ENCODE results near the gene MEFV.

GRCh38 chr16:3194792-3195191 lies 61.6 kb downstream of the MEFV start:
- no peak for TF ChIP-seq CTCF (IDR thresholded peaks at IDR 0.05; ENCODE audit: extremely low read depth in 1 of 2, insufficient read depth in 1 of 2, low read depth in 1 of 2, low read length in 2 of 2)
- TF ChIP-seq MAX (IDR thresholded peaks at IDR 0.05; ENCODE audit: insufficient read depth, insufficient read length), result no peak
- no peak for TF ChIP-seq GATA2 (IDR thresholded peaks at IDR 0.05; ENCODE audit: insufficient read depth, insufficient read length, low read depth, low read length)
- no peak for TF ChIP-seq FOS (IDR thresholded peaks at IDR 0.05; ENCODE audit: borderline replicate concordance, insufficient read depth, low read length)
- TF ChIP-seq POLR2AphosphoS5 (IDR thresholded peaks at IDR 0.05; ENCODE audit: insufficient read depth, low read depth, low read length), result no peak
- TF ChIP-seq EZH2 (IDR thresholded peaks at IDR 0.05; ENCODE audit: borderline replicate concordance, low read depth, low read length, severe bottlenecking), result no peak
- no peak for TF ChIP-seq POLR2A (IDR thresholded peaks at IDR 0.05; ENCODE audit: low read depth, low read length)
- TF ChIP-seq MYC (IDR thresholded peaks at IDR 0.05; ENCODE audit: low read depth, low read length), result no peak
